ENCODE results near the gene TLX2.
A peak's percentile ranks its signal among the peaks of the same experiment; 100 is the strongest.
"Not testable (repeated sequence)": the region's sequence is repeated elsewhere in the genome, so short reads cannot be mapped to it uniquely, and the experiment has no call there.

TLX2 gene

GRCh38 chr2:74554820-74555531 is 40.7 kb downstream of the TLX2 start:
- DNase-seq (ENCODE audit: low read depth in 2 of 2): peak in 1 of 2 donors; percentile 12

- no peak for DNase-seq (ENCODE audit: low read depth in 2 of 2)
These were observed 41.4 kb downstream of the TLX2 start for GRCh38 chr2:74555610-74556103.

GRCh38 chr2:74556159-74556558 is 41.9 kb downstream of the TLX2 start:
- no peak for DNase-seq (ENCODE audit: low read depth in 2 of 2)

GRCh38 chr2:74556831-74557370 is 42.7 kb downstream of the TLX2 start:
- no peak for DNase-seq (ENCODE audit: low read depth in 2 of 2)

DNA sequence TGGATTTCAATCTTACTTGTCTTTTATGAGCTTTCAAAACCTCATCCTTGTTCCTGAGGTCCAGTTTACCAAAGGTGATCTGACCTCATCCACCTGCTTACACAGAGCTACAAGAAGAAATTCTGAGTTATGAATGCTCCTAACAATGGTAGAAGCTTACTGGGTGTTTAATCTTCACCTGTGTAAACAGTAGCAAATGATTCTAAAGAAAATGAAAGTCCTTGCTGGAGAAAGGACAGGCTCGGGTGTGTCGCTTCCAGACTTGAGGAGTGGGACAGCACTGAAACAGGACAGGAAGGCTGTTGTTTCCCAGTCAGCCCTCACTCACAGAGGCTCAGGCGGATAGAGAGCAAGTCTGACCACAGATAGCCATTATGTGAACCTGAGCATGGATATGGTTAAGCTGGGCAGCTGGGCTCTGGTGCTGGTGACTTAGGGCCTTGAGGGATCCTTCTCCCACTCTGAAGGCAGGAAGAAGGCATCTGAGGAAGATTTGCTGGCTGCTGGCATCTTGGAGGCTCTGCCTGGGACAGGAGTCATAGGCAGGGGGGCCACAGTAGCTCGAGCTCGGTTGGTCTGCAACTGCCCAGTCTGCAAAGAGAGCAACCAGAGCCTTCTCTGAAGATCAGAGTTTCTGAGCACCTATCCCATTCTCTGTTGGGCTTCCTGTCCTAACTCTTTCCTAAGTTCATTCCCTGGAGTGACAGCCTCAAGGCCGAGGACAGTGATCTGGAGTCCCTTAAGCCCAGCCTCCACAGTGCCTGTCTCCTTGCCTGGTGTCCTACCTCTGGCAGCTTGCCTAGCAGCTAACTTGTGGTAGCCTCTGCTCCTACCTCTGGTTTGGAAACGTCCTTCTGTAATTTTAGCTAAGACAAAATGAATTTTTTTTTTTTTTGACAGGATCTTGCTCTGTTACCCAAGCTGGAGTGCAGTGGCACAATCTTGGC is 44.3 kb downstream of the TLX2 start:
- DNase-seq (ENCODE audit: low read depth in 2 of 2): no peak

- DNase-seq (ENCODE audit: low read depth in 2 of 2): no peak
These were observed 45.7 kb downstream of the TLX2 start for GRCh38 chr2:74559912-74560311.

- DNase-seq (ENCODE audit: low read depth in 2 of 2): no peak
These were observed 46.3 kb downstream of the TLX2 start for GRCh38 chr2:74560591-74560990.

DNA sequence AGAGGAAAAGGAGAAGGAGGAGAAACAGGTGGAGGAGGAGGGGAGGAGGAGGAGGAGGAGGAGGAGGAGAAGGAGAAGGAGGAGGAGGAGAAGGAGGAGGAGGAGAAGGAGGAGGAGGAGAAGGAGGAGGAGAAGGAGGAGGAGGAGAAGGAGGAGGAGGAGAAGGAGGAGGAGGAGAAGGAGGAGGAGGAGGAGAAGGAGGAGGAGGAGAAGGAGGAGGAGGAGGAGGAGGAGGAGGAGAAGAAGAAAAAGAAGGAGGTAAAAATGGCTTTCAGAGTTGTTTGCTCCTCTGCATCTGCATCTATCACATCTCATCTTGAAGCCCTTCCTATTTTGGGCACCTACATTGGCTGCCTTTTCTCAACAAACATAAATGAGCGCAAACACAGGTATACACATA is 46.8 kb downstream of the TLX2 start:
- not testable (repeated sequence) for DNase-seq (ENCODE audit: low read depth in 2 of 2)

DNA sequence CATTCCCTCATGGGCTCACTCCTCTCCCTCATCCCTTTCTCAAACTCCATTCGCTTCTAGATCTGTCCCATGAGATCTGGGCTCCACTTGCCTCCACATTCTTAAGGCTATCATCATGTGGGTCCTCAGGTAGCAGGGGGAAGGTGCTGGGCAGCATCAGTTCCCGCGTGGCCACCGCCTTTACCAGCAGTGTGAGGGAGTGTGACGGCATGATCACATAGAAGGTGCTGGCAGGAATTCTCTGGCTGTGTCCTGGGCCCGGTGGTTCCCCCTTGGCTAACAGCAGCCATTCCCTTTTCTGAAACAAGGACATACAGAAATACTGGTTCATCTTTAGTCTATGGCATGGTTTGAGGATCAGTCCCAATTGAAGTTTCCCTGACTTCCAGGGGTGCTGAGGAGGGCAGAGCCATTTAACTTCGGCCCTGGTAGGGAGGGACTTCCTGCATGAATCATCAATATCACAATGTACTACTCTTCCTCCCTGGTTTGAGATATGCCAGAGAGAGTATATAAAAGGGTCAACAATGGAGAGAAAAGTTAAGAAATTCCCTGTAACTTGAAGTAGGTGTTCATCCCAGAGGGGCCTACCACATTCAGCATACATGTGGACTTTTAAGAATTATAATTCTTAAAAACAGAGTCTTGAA is 48.0 kb downstream of the TLX2 start:
- no peak for DNase-seq (ENCODE audit: low read depth in 2 of 2)

DNA sequence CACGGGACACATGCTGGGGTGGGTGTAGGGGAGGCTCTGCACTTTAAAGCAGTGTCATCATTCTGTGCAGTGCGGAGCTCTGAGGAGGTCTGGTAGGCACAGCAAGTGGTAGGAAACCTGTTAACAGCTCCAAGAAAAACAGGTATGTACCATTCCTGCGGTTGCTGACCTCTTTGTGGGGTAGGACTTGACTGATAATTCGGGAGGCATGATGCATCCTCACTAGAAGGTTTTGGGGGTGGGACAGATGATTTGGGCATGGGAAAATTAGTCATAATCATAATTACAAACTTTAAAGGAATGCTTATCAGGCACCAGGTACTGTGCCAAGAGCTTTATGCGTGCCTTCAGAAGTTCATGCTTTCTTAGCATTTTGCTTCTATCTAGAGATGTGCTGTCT is 50.0 kb downstream of the TLX2 start:
- DNase-seq (ENCODE audit: low read depth in 2 of 2): no peak

DNA sequence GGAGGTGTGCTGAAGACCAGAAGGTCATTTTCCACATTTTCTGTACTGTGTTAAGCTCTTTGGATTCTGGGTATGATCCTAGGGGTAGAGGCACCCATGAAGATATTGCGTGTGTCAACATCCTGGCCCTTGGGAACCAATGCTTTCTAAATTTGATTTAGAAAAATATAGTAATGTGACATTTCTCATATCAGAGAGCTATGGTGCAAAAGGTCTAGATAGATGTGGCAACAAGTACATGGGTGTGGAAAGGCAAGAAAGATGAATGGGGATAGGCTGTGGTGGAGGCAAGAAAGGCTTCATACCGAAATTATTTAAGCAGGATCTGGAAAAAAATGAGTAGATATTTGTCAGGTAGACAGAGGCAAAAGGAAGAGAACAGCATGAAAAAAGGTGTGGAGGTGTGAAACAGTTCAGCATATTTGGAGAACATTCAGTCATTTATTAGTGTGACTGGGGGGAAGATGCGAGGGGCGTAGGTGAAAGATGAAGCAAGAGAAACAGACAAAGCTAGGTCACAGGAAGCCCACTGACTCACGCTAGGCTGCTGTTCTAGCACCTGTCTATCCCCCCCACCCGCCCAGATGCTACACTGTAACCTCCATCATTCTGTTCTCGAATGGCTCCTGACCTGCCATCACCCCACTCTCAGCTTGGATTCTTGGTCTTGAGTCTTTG is 52.0 kb downstream of the TLX2 start:
- DNase-seq (ENCODE audit: low read depth in 2 of 2): no peak

- no peak for DNase-seq (ENCODE audit: low read depth in 2 of 2)
These were observed 52.5 kb downstream of the TLX2 start for GRCh38 chr2:74566754-74567085.

Data from activated CD8-positive, alpha-beta memory T cell treated with anti-CD3 and anti-CD28 coated beads for 4 hours (primary cell).